Stimulated activated memory B cell treated with anti-CD40 and anti-IgM and Interleukin-4, amounts not matched to agents 10 μg/mL and 1 μg/mL and 100 μg/mL, for 72 hours (primary cell): ENCODE data around the gene MAPK8IP3.

Source experiments
- ATAC-seq: fragments of 150-1000 bp; cut with Tn5 transposase; 2 replicates; pipeline ENCODE4 v1.10.0; 2021
- H3K27ac Mint-ChIP-seq: one replicate; pipeline ENCODE4 v1.8.0; 2022; ENCODE audit warnings: mild to moderate bottlenecking, mixed read lengths
- H3K27me3 Mint-ChIP-seq: one replicate; pipeline ENCODE4 v1.8.0; 2022; ENCODE audit warnings: mixed read lengths
- H3K36me3 Mint-ChIP-seq: one replicate; pipeline ENCODE4 v1.8.0; 2022; ENCODE audit warnings: mixed read lengths
- H3K4me1 Mint-ChIP-seq: one replicate; pipeline ENCODE4 v1.8.0; 2022; ENCODE audit warnings: mixed read lengths
- H3K4me3 Mint-ChIP-seq: one replicate; pipeline ENCODE4 v1.8.0; 2022; ENCODE audit warnings: mild to moderate bottlenecking, moderate library complexity, mixed read lengths
- H3K9me3 Mint-ChIP-seq: one replicate; pipeline ENCODE4 v1.8.0; 2022; ENCODE audit warnings: mixed read lengths

Gene MAPK8IP3, protein sequence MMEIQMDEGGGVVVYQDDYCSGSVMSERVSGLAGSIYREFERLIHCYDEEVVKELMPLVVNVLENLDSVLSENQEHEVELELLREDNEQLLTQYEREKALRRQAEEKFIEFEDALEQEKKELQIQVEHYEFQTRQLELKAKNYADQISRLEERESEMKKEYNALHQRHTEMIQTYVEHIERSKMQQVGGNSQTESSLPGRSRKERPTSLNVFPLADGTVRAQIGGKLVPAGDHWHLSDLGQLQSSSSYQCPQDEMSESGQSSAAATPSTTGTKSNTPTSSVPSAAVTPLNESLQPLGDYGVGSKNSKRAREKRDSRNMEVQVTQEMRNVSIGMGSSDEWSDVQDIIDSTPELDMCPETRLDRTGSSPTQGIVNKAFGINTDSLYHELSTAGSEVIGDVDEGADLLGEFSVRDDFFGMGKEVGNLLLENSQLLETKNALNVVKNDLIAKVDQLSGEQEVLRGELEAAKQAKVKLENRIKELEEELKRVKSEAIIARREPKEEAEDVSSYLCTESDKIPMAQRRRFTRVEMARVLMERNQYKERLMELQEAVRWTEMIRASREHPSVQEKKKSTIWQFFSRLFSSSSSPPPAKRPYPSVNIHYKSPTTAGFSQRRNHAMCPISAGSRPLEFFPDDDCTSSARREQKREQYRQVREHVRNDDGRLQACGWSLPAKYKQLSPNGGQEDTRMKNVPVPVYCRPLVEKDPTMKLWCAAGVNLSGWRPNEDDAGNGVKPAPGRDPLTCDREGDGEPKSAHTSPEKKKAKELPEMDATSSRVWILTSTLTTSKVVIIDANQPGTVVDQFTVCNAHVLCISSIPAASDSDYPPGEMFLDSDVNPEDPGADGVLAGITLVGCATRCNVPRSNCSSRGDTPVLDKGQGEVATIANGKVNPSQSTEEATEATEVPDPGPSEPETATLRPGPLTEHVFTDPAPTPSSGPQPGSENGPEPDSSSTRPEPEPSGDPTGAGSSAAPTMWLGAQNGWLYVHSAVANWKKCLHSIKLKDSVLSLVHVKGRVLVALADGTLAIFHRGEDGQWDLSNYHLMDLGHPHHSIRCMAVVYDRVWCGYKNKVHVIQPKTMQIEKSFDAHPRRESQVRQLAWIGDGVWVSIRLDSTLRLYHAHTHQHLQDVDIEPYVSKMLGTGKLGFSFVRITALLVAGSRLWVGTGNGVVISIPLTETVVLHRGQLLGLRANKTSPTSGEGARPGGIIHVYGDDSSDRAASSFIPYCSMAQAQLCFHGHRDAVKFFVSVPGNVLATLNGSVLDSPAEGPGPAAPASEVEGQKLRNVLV (N-terminal part only)

DNA sequence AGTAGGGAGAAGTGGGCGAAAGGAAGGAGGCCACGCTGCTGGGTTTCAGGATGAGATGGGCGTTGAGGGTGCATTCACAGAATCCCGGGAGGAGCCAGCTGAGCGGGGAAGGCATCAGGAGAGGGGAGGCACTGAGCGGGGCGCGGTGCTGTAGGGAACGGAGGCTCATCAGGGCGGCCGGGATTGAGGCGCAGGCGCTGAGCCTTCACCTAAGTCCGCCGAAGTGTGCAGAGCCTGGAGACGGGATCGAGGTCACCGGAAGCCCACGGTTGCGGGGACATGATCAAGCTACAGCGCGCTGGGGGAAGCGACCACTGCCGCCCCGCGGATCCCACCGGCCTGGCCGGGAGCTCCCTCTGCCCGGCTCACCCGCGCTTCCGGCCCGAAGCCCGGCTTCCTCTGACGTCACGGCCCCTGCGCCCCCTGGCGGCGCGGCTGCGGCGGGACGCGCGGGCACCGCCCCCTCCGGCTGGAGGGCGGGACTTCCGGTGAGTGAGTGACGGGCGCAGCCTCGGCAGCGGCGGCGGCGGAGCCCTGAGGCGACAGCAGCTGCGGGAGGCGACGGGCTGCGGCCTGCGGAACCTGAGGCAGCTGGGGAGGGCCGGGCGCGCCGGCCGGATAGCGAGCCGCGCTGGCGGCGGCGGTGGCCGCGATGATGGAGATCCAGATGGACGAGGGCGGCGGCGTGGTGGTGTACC, at the start of gene MAPK8IP3:
TSS of gene MAPK8IP3 (plus strand) at position 508 of the 698 bp plus-strand sequence. CDS start at position 653, 145 bp downstream.
- Mint-ChIP-seq H3K27ac (peak within 1 kb of the TSS; percentile 100), H3K9me3 (no peaks in the 10 kb centered on the region), H3K4me3 (peak within 1 kb of the TSS; percentile 100), H3K27me3 (no peaks in the 10 kb centered on the region), H3K36me3 (peaks cover 17% of the 10 kb centered on the region), H3K4me1 (peaks cover 31% of the 10 kb centered on the region)
- peak; percentile 93 for ATAC-seq

DNA sequence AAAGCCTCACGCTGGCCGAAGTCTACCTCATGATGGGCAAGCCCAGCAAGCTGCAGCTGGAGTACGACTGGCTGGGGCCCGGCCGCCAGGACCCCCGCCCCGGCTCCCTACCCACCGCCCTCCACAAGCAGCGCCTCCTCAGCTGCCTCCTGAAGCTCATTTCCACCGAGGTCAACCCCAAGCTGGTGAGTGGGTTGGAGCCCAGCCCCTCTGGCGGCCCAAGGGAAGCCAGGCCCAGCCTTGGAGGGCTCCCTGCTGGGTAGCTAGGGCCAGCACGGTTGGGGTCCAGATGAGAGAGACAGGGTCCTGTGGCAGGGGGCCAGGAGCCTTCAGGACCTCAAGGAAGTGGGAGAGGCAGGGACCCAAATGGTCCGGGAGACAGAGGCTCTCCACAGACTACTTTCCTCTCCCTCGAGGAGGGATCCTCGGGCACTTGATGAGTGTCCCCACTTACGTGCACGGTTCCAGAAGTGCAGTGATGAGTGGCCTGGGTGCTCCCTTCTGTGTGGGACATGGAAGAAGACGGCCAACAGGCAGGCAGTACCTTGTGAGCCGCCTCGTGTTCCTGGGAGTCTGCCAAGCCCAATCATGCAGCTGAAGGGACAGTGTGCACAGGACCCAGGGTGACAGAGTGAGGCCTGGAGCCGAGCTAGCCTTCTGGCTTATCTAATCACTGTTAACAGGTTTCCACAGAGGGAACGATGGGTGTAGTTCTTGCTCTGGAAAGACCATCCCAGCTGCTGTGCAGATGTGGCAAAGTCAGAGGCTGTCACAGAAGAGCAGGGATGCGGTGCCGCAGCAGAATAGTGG, 49.0 kb upstream of the MAPK8IP3 start:
- peaks cover 49% of the 10 kb centered on the region for H3K36me3 Mint-ChIP-seq
- ATAC-seq, result no peak
- H3K27me3 Mint-ChIP-seq, result no peaks in the 10 kb centered on the region

GRCh38 chr16:1657841-1658240, 48.2 kb upstream of the MAPK8IP3 start:
- no peak for ATAC-seq
- Mint-ChIP-seq H3K4me1 (no peaks in the 10 kb centered on the region), H3K27ac (peak overlapping the region; percentile 15), H3K4me3 (no peak overlapping the region), H3K36me3 (peaks cover 53% of the 10 kb centered on the region), H3K9me3 (no peaks in the 10 kb centered on the region), H3K27me3 (no peaks in the 10 kb centered on the region)

More for the DNA sequence above, 49.0 kb upstream of the MAPK8IP3 start:
- Mint-ChIP-seq H3K9me3 (no peaks in the 10 kb centered on the region), H3K27ac (no peak overlapping the region), H3K4me3 (no peak overlapping the region), H3K4me1 (no peaks in the 10 kb centered on the region)

GRCh38 chr16:1659031-1659430, 47.0 kb upstream of the MAPK8IP3 start:
- Mint-ChIP-seq H3K27ac (no peak overlapping the region), H3K4me3 (no peak overlapping the region), H3K36me3 (peaks cover 58% of the 10 kb centered on the region), H3K4me1 (no peaks in the 10 kb centered on the region), H3K9me3 (no peaks in the 10 kb centered on the region), H3K27me3 (no peaks in the 10 kb centered on the region)
- ATAC-seq, result no peak

DNA sequence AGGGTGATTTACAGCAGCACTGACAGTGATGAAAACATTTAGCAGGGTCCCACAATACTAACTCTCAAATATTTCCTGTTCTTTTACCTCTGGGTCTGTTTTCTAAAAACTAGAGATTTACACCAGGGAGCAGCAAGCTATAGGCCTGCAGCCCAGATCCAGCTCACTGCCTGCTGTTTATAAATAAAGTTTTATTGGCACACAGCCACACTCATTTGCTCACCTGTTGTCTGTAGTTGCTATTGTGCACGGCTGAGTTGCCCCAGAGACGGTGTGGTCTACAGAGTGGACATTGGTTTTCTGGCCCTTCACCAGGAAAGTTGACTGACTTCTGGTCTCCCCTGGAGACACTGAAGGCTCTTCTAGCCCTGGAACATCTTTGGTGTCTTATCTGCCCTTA, 44.2 kb upstream of the MAPK8IP3 start:
- Mint-ChIP-seq H3K36me3 (peaks cover 57% of the 10 kb centered on the region), H3K27me3 (no peaks in the 10 kb centered on the region), H3K4me1 (no peaks in the 10 kb centered on the region), H3K4me3 (no peak overlapping the region), H3K9me3 (no peaks in the 10 kb centered on the region), H3K27ac (no peak overlapping the region)
- no peak for ATAC-seq

GRCh38 chr16:1662543-1662942, 43.5 kb upstream of the MAPK8IP3 start:
- no peak overlapping the region for H3K27ac Mint-ChIP-seq
- H3K4me1 Mint-ChIP-seq, result no peaks in the 10 kb centered on the region
- H3K27me3 Mint-ChIP-seq, result no peaks in the 10 kb centered on the region
- ATAC-seq, result no peak
- no peak overlapping the region for H3K4me3 Mint-ChIP-seq
- no peaks in the 10 kb centered on the region for H3K9me3 Mint-ChIP-seq
- H3K36me3 Mint-ChIP-seq, result peaks cover 64% of the 10 kb centered on the region

- H3K4me3 Mint-ChIP-seq, result no peak overlapping the region
Measured at GRCh38 chr16:1665829-1666228, 40.2 kb upstream of the MAPK8IP3 start.

GRCh38 chr16:1666316-1666715, 39.7 kb upstream of the MAPK8IP3 start:
- H3K36me3 Mint-ChIP-seq, result peaks cover 83% of the 10 kb centered on the region
- H3K9me3 Mint-ChIP-seq, result no peaks in the 10 kb centered on the region
- no peak overlapping the region for H3K27ac Mint-ChIP-seq
- no peak for ATAC-seq
- no peaks in the 10 kb centered on the region for H3K27me3 Mint-ChIP-seq
- no peak overlapping the region for H3K4me3 Mint-ChIP-seq
- H3K4me1 Mint-ChIP-seq, result no peaks in the 10 kb centered on the region

More at GRCh38 chr16:1665829-1666228, 40.2 kb upstream of the MAPK8IP3 start:
- H3K36me3 Mint-ChIP-seq, result peaks cover 78% of the 10 kb centered on the region
- no peaks in the 10 kb centered on the region for H3K4me1 Mint-ChIP-seq
- H3K27me3 Mint-ChIP-seq, result no peaks in the 10 kb centered on the region
- no peak overlapping the region for H3K27ac Mint-ChIP-seq
- H3K9me3 Mint-ChIP-seq, result no peaks in the 10 kb centered on the region
- ATAC-seq, result no peak

DNA sequence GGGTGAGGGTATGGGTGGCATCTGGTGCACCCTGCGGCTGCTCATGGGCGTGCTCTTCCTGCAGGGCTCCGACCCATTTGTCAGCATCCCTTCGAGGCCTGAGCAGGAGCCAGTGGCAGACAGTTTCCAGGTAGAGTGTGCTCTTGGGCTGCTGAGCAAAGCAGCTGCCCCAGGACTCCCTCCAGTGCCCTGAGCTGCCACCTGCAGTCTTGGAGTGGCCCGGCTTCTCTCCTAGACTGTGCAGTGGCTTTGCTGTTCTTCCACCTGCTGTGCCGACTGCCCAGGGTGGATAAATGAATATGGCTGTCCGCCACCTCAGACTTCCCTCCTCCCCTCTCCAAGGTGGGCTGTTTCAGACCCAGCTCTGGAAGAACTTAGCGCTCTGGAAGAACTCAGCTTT, 38.7 kb upstream of the MAPK8IP3 start:
- no peaks in the 10 kb centered on the region for H3K9me3 Mint-ChIP-seq
- H3K27ac Mint-ChIP-seq, result no peak overlapping the region
- ATAC-seq, result no peak
- H3K36me3 Mint-ChIP-seq, result peaks cover 87% of the 10 kb centered on the region
- H3K4me3 Mint-ChIP-seq, result no peak overlapping the region
- H3K27me3 Mint-ChIP-seq, result no peaks in the 10 kb centered on the region
- no peaks in the 10 kb centered on the region for H3K4me1 Mint-ChIP-seq

GRCh38 chr16:1667916-1668315, 38.1 kb upstream of the MAPK8IP3 start:
- Mint-ChIP-seq H3K27ac (no peak overlapping the region), H3K4me3 (no peak overlapping the region), H3K36me3 (peaks cover 87% of the 10 kb centered on the region), H3K4me1 (no peaks in the 10 kb centered on the region), H3K27me3 (no peaks in the 10 kb centered on the region), H3K9me3 (no peaks in the 10 kb centered on the region)
- no peak for ATAC-seq

DNA sequence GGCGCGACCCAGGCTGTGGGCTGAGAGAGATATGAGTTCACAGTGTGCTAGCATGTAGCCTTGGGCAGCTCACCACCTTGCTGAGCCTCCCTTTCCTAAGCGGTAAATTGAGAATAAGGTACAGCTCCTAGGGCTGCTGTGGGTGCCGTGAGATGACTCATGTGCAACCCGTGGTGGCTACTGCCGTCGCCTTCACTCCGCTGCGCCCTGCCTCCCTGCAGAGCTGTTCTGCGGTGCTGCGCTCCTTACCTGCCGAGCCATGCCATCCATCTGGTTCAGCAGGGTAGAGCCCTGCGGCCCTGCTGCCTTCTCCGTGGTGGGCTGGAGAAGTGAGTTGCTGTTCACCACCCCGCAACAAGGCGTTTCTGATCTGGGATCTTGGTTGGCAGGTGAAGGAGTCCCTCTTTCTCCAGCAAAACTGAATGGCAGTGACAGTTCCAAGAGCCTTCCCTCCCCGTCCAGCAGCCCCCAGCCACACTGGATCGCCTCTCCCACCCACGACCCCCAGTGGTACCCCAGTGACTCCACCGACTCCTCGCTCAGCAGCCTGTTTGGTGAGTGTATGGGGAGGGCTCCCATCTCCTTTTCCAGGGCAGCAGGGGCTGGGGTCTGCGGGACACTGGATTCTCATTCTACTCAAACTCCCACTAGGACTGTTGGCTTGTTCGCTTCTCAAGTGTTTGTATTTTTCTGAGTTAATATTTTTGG, 37.2 kb upstream of the MAPK8IP3 start:
- Mint-ChIP-seq H3K27me3 (no peaks in the 10 kb centered on the region), H3K36me3 (peaks cover 88% of the 10 kb centered on the region)

GRCh38 chr16:1669698-1670097, 36.3 kb upstream of the MAPK8IP3 start:
- ATAC-seq, result no peak
- Mint-ChIP-seq H3K4me3 (no peak overlapping the region), H3K27me3 (no peaks in the 10 kb centered on the region), H3K9me3 (no peaks in the 10 kb centered on the region), H3K27ac (no peak overlapping the region), H3K36me3 (peaks cover 87% of the 10 kb centered on the region), H3K4me1 (no peaks in the 10 kb centered on the region)

More for the DNA sequence above, 37.2 kb upstream of the MAPK8IP3 start:
- ATAC-seq, result no peak
- no peaks in the 10 kb centered on the region for H3K4me1 Mint-ChIP-seq
- H3K9me3 Mint-ChIP-seq, result no peaks in the 10 kb centered on the region
- H3K4me3 Mint-ChIP-seq, result no peak overlapping the region
- no peak overlapping the region for H3K27ac Mint-ChIP-seq

DNA sequence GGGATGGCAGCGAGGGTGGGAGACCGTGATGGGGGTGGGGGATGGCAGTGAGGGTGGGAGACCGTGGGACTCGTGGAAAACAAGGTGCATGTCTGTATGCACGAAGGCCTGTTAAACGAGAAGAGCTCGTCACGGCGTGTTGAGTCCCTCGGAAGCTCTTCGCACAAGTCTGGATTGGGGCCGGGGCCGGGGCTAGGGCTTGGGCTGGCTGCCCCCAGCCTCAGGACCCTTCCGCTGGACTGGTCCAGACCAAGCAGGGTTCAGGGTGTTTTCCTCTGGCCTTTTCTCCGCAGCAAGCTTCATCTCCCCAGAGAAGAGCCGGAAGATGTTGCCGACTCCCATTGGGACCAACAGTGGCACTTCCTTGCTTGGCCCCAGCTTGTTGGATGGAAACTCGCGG, 35.6 kb upstream of the MAPK8IP3 start:
- Mint-ChIP-seq H3K4me3 (no peak overlapping the region), H3K27ac (no peak overlapping the region), H3K4me1 (no peaks in the 10 kb centered on the region), H3K36me3 (peaks cover 87% of the 10 kb centered on the region), H3K9me3 (no peaks in the 10 kb centered on the region), H3K27me3 (no peaks in the 10 kb centered on the region)
- ATAC-seq, result no peak
